Common myeloid progenitor, CD34-positive (primary cell): ENCODE data around the gene FBP2.

ENCODE experiments used
- CTCF ChIA-PET: fragments of 350-600 bp; sonication (Branson Sonifier 250); formaldehyde crosslinking; loops from one replicate; lab custom pipeline; 2021; ENCODE audit warnings: antibody characterized with exemption; lab: Charles Lee
- POLR2A ChIA-PET: fragments of 350-600 bp; sonication (Branson Sonifier 250); formaldehyde crosslinking; loops from one replicate; lab custom pipeline; 2021; ENCODE audit warnings: antibody characterized with exemption; lab: Charles Lee
- DNase-seq, 3 donors: peaks; one replicate each; pipeline versions ENCODE4 v3.0.0 to v3.0.0-alpha.2; 2013
- H3K27ac ChIP-seq, 2 experiments: 1 replicate in 1 of 2; 2 replicates in 1 of 2; pipeline ENCODE4 v1.7.0; 2013; ENCODE audit warnings: inconsistent platforms in 2 of 2, low read length in 2 of 2, mild to moderate bottlenecking in 2 of 2, low read depth in 1 of 2, moderate library complexity in 1 of 2; ENCODE audit not compliant: severe bottlenecking in 2 of 2, insufficient read depth in 1 of 2, poor library complexity in 1 of 2
- H3K27me3 ChIP-seq, 5 experiments: replicated peaks in 2 of 5; 1 replicate in 3 of 5; 2 replicates in 2 of 5; pipeline versions ENCODE4 v1.6.1 to v1.7.0; 2013; ENCODE audit warnings: low read length in 4 of 5, mild to moderate bottlenecking in 2 of 5, moderate library complexity in 2 of 5, inconsistent platforms in 1 of 5; ENCODE audit not compliant: insufficient read depth in 5 of 5, control insufficient read depth in 4 of 5
- H3K36me3 ChIP-seq, 4 experiments: 1 replicate in 2 of 4; 2 replicates in 2 of 4; pipeline versions ENCODE4 v1.6.1 to v1.7.0; 2013; ENCODE audit warnings: low read length in 3 of 4, control low read depth in 1 of 4, mild to moderate bottlenecking in 1 of 4; ENCODE audit not compliant: control insufficient read depth in 4 of 4, insufficient read depth in 4 of 4
- H3K4me1 ChIP-seq, 4 experiments: 1 replicate in 3 of 4; 2 replicates in 1 of 4; pipeline versions ENCODE4 v1.6.1 to v1.7.1; 2013; ENCODE audit warnings: low read length in 3 of 4, mild to moderate bottlenecking in 3 of 4, control low read depth in 1 of 4, inconsistent platforms in 1 of 4, moderate library complexity in 1 of 4; ENCODE audit not compliant: control insufficient read depth in 4 of 4, insufficient read depth in 4 of 4; ENCODE audit errors: control extremely low read depth in 1 of 4
- H3K4me3 ChIP-seq, 7 experiments: 1 replicate in 4 of 7; 2 replicates in 3 of 7; pipeline versions ENCODE4 v1.5.1 to v1.7.0; 2013; ENCODE audit warnings: mild to moderate bottlenecking in 7 of 7, low read length in 6 of 7, moderate library complexity in 6 of 7, inconsistent platforms in 2 of 7, low read depth in 2 of 7, control low read depth in 1 of 7; ENCODE audit not compliant: insufficient read depth in 4 of 7, control insufficient read depth in 1 of 7; ENCODE audit errors: extremely low read depth in 1 of 7
- H3K9me3 ChIP-seq, 5 experiments: 1 replicate in 4 of 5; 2 replicates in 1 of 5; pipeline versions ENCODE4 v1.6.1 to v1.7.1; 2013; ENCODE audit warnings: low read length in 4 of 5, mild to moderate bottlenecking in 2 of 5, inconsistent platforms in 1 of 5, low read depth in 1 of 5, moderate library complexity in 1 of 5; ENCODE audit not compliant: control insufficient read depth in 4 of 5, insufficient read depth in 2 of 5; ENCODE audit errors: control extremely low read depth in 1 of 5
- WGBS: methylation state at CpG from one replicate; pipeline ENCODE4 v1.1.5; 2013; ENCODE audit not compliant: insufficient coverage; 5-methylcytosine and 5-hydroxymethylcytosine counted together

FBP2 gene

GRCh38 chr9:94632737-94633136 is 39.1 kb upstream of the FBP2 start:
- Histone ChIP-seq H3K27ac (no peak overlapping the region), H3K9me3 (no peaks in the 10 kb centered on the region), H3K27me3 (peaks cover 0 to 8% (median 0%) of the 10 kb centered on the region in 5 experiments), H3K36me3 (no peaks in the 10 kb centered on the region), H3K4me3 (no peak overlapping the region), H3K4me1 (no peaks in the 10 kb centered on the region)
- CTCF ChIA-PET, result no interaction called here
- no peak for DNase-seq
- POLR2A ChIA-PET, result no interaction called here
- WGBS, result 90% methylated on average over 3 of the region's 5 CpGs

- H3K36me3 ChIP-seq, result no peaks in the 10 kb centered on the region
- H3K27me3 ChIP-seq, result peaks cover 0 to 8% (median 0%) of the 10 kb centered on the region in 5 experiments
- WGBS, result 100% methylated on average over 3 of the region's 8 CpGs
- H3K4me1 ChIP-seq, result no peaks in the 10 kb centered on the region
- no peak for DNase-seq
- H3K4me3 ChIP-seq, result no peak overlapping the region
- no peaks in the 10 kb centered on the region for H3K9me3 ChIP-seq
- no peak overlapping the region for H3K27ac ChIP-seq
- ChIA-PET CTCF (interaction anchor here (1.4 kb wide), 1 partner anchor 14 kb away, joined by 3 read pairs; no protein-coding TSS in a partner anchor), POLR2A (no interaction called here)
Measured at GRCh38 chr9:94631599-94631998, 38.0 kb upstream of the FBP2 start.

GRCh38 chr9:94630833-94631232 is 37.2 kb upstream of the FBP2 start:
- H3K9me3 ChIP-seq, result no peaks in the 10 kb centered on the region
- H3K27me3 ChIP-seq, result peaks cover 0 to 7% (median 1%) of the 10 kb centered on the region in 5 experiments
- no peaks in the 10 kb centered on the region for H3K4me1 ChIP-seq
- DNase-seq, result no peak
- H3K27ac ChIP-seq, result no peak overlapping the region
- ChIA-PET CTCF (interaction anchor here (1.6 kb wide), 1 partner anchor 19 kb away, joined by 3 read pairs; no protein-coding TSS in a partner anchor), POLR2A (no interaction called here)
- no peak overlapping the region for H3K4me3 ChIP-seq
- H3K36me3 ChIP-seq, result no peaks in the 10 kb centered on the region
- WGBS, result no CpG with 5 or more reads among the region's 5 CpGs

GRCh38 chr9:94630281-94630680 is 36.7 kb upstream of the FBP2 start:
- no peak for DNase-seq
- CTCF ChIA-PET, result interaction anchor here (1.6 kb wide), 1 partner anchor 18 kb away, joined by 3 read pairs; no protein-coding TSS in a partner anchor
- H3K27me3 ChIP-seq, result peaks cover 0 to 4% (median 1%) of the 10 kb centered on the region in 5 experiments
- POLR2A ChIA-PET, result no interaction called here
- H3K4me1 ChIP-seq, result no peaks in the 10 kb centered on the region
- H3K4me3 ChIP-seq, result no peak overlapping the region
- no peak overlapping the region for H3K27ac ChIP-seq
- no peaks in the 10 kb centered on the region for H3K9me3 ChIP-seq
- WGBS, result 94% methylated on average over 2 of the region's 3 CpGs
- H3K36me3 ChIP-seq, result no peaks in the 10 kb centered on the region

GRCh38 chr9:94627287-94627686 is 33.7 kb upstream of the FBP2 start:
- Histone ChIP-seq H3K9me3 (no peaks in the 10 kb centered on the region), H3K4me3 (no peak overlapping the region), H3K4me1 (no peaks in the 10 kb centered on the region), H3K36me3 (no peaks in the 10 kb centered on the region), H3K27me3 (peaks cover 0 to 4% (median 0%) of the 10 kb centered on the region in 5 experiments), H3K27ac (no peak overlapping the region)
- ChIA-PET POLR2A (no interaction called here), CTCF (interaction anchor here (1.1 to 2.1 kb wide), 2 partner anchors 11 to 22 kb away, joined by 3 to 8 read pairs; no protein-coding TSS in a partner anchor)
- DNase-seq, result no peak
- WGBS, result 94% methylated on average over 5 of the region's 6 CpGs

GRCh38 chr9:94625835-94626234 is 32.2 kb upstream of the FBP2 start:
- ChIA-PET CTCF (interaction anchor here (2.1 kb wide), 1 partner anchor 21 kb away, joined by 8 read pairs; no protein-coding TSS in a partner anchor), POLR2A (interaction anchor here (0.7 kb wide), 1 partner anchor 1511 kb away, joined by 3 read pairs; no protein-coding TSS in a partner anchor)
- no peaks in the 10 kb centered on the region for H3K36me3 ChIP-seq
- no peak overlapping the region for H3K4me3 ChIP-seq
- no peaks in the 10 kb centered on the region for H3K4me1 ChIP-seq
- WGBS, result 60% methylated on average over 10 of the region's 12 CpGs
- H3K9me3 ChIP-seq, result no peaks in the 10 kb centered on the region
- no peak overlapping the region for H3K27ac ChIP-seq
- H3K27me3 ChIP-seq, result peaks cover 0 to 1% (median 0%) of the 10 kb centered on the region in 5 experiments
- DNase-seq, result peak in 2 of 3 donors; percentile 26 to 55

GRCh38 chr9:94624629-94625028 is 31.0 kb upstream of the FBP2 start:
- no peak overlapping the region for H3K4me3 ChIP-seq
- POLR2A ChIA-PET, result no interaction called here
- CTCF ChIA-PET, result interaction anchor here (1.1 kb wide), 1 partner anchor 19 kb away, joined by 3 read pairs; no protein-coding TSS in a partner anchor
- H3K36me3 ChIP-seq, result no peaks in the 10 kb centered on the region
- no peak for DNase-seq
- H3K27me3 ChIP-seq, result peaks cover 0 to 1% (median 0%) of the 10 kb centered on the region in 5 experiments
- no peaks in the 10 kb centered on the region for H3K9me3 ChIP-seq
- H3K4me1 ChIP-seq, result no peaks in the 10 kb centered on the region
- 100% methylated on average over 1 of the region's 4 CpGs for WGBS
- H3K27ac ChIP-seq, result no peak overlapping the region
